Body of pancreas (tissue), 4 donors: ENCODE results near the gene RECQL. TPM values are rescaled to one million over a fixed set of nuclear protein-coding genes. Genes with fewer than 3 reads are reported as not detected.
"Not testable (repeated sequence)": the region's sequence is repeated elsewhere in the genome, so short reads cannot be mapped to it uniquely, and the experiment has no call there.

Experiments
- ATAC-seq: fragments of 150-250 bp; one replicate; pipeline ENCODE4 v1.9.1; 2016
- DNase-seq, 4 donors: peaks; one replicate each; pipeline ENCODE4 v3.0.0-alpha.2; 2019
- H3K27ac ChIP-seq, 4 donors: fragments of 200-600 bp; sonication (generic); 1 replicate in 3 of 4; 2 replicates in 1 of 4; pipeline versions ENCODE4 v1.5.1 to v1.6.1; 2016 to 2019; ENCODE audit warnings: mild to moderate bottlenecking in 1 of 4, mixed read lengths in 1 of 4, moderate library complexity in 1 of 4
- H3K27me3 ChIP-seq, 2 donors: fragments of 200-600 bp; sonication (generic); one replicate each; pipeline ENCODE4 v1.6.0; 2016; ENCODE audit warnings: mild to moderate bottlenecking in 1 of 2
- H3K36me3 ChIP-seq, 2 donors: fragments of 200-600 bp; sonication (generic); replicated peaks in 1 of 2; 2 replicates each; pipeline ENCODE4 v1.5.1; 2016; ENCODE audit warnings: low read depth in 2 of 2; ENCODE audit not compliant: insufficient read depth in 1 of 2
- H3K4me1 ChIP-seq: fragments of 200-600 bp; sonication (generic); one replicate; pipeline ENCODE4 v1.6.0; 2016
- H3K4me3 ChIP-seq, 2 donors: fragments of 200-600 bp; sonication (generic); 1 replicate in 1 of 2; 2 replicates in 1 of 2; pipeline ENCODE4 v1.5.1; 2016 to 2019
- H3K9me3 ChIP-seq, 3 donors: fragments of 200-600 bp; sonication (generic); 1 replicate in 2 of 3; 2 replicates in 1 of 3; pipeline ENCODE4 v1.5.1; 2016
- POLR2A ChIP-seq, 3 donors: fragments of 450-650 bp; IDR thresholded peaks; one replicate each; pipeline ENCODE4 v1.6.1; 2016; ENCODE audit warnings: antibody characterized with exemption in 3 of 3, mild to moderate bottlenecking in 2 of 3
- WGBS, 2 donors: methylation state at CpG; one replicate each; pipeline ENCODE4 v1.1.5; 2017; 5-methylcytosine and 5-hydroxymethylcytosine counted together
- intact Hi-C: fragments of 100-400 bp; cut with DNase I; formaldehyde crosslinking; loops from one replicate; pipeline ENCODE4 v1.15.1; 2023
- total RNA-seq, 2 donors: library from RNA; depleted of rRNA; stranded (reverse); fragments of >200 nt; gene quantifications; one replicate each; pipeline ENCODE4 v1.1.0, GENCODE V29; 2016
- TF ChIP-seq, protein P1 (sequence below), 7 experiments: fragments of 450-650 bp in 4 of 7; fragments of 200-600 bp in 3 of 7; sonication (generic) in 3 of 7; IDR thresholded peaks; one replicate each; pipeline ENCODE4 v1.5.1; 2016 to 2019; ENCODE audit warnings: antibody characterized with exemption in 7 of 7

RECQL gene
- total RNA-seq, 2 donors from 2014 or later = 5.3 to 18.9 TPM

DNA sequence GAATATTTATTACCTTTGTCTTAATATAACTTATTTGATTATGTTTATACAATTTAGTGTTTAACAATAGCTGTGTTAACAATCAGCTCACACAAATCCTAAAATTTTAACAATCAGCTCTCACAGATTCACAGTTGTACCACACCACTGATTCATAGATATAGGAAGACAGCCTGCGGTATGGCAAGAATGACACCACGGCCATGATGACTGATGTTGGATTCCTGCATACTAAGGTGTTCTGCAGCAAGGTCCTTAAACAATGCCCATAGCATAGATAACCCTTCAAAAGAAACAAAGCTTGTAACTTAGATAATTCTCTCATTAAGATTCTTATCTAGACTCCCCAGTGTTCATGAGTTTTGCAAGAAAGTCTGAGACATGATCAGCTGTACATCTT, 67.9 kb downstream of the RECQL start:
- TF ChIP-seq, protein P1, sequence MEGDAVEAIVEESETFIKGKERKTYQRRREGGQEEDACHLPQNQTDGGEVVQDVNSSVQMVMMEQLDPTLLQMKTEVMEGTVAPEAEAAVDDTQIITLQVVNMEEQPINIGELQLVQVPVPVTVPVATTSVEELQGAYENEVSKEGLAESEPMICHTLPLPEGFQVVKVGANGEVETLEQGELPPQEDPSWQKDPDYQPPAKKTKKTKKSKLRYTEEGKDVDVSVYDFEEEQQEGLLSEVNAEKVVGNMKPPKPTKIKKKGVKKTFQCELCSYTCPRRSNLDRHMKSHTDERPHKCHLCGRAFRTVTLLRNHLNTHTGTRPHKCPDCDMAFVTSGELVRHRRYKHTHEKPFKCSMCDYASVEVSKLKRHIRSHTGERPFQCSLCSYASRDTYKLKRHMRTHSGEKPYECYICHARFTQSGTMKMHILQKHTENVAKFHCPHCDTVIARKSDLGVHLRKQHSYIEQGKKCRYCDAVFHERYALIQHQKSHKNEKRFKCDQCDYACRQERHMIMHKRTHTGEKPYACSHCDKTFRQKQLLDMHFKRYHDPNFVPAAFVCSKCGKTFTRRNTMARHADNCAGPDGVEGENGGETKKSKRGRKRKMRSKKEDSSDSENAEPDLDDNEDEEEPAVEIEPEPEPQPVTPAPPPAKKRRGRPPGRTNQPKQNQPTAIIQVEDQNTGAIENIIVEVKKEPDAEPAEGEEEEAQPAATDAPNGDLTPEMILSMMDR (IDR thresholded peaks at IDR 0.05) = no peak
- no peak for TF ChIP-seq POLR2A (IDR thresholded peaks at IDR 0.05)
- 46 to 55% methylated on average over 2 of the region's 2 CpGs for WGBS, 2 donors

DNA sequence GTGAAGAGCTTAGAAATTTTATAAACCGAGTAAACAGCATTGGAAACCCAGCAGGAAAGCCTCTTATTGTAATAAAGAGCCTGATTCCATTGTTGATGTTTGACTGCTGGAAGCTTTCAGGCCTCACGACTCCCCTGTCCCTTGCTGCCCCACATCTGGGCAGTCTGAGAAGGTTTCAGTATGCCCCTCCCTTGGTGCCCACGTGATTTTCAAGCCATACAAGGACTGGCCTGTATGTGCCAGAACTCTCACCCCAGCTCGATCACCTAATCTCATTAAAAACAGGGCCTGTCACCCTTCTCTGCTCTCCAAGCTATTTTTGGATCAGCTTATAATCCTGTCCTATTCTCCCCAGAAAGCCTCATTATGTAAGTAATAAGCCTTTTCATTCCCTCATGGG, 71.4 kb downstream of the RECQL start:
- Histone ChIP-seq H3K9me3 (no peaks in the 10 kb centered on the region), H3K4me3 (no peak overlapping the region), H3K4me1 (no peaks in the 10 kb centered on the region), H3K27me3 (no peaks in the 10 kb centered on the region), H3K36me3 (no peaks in the 10 kb centered on the region), H3K27ac (no peak overlapping the region)
- no peak for ATAC-seq
- WGBS, 2 donors = 54 to 56% methylated on average over 4 of the region's 4 CpGs
- no peak for DNase-seq
- intact Hi-C loops = no loop called here
- no peak for TF ChIP-seq POLR2A (IDR thresholded peaks at IDR 0.05)
- TF ChIP-seq, protein P1 (IDR thresholded peaks at IDR 0.05) = no peak

More for the DNA sequence above, 67.9 kb downstream of the RECQL start:
- no peak for ATAC-seq
- Histone ChIP-seq H3K4me3 (no peak overlapping the region), H3K4me1 (peaks cover under 1% of the 10 kb centered on the region), H3K27me3 (no peaks in the 10 kb centered on the region), H3K36me3 (no peaks in the 10 kb centered on the region), H3K27ac (no peak overlapping the region), H3K9me3 (no peaks in the 10 kb centered on the region)
- DNase-seq = no peak
- intact Hi-C loops = no loop called here

DNA sequence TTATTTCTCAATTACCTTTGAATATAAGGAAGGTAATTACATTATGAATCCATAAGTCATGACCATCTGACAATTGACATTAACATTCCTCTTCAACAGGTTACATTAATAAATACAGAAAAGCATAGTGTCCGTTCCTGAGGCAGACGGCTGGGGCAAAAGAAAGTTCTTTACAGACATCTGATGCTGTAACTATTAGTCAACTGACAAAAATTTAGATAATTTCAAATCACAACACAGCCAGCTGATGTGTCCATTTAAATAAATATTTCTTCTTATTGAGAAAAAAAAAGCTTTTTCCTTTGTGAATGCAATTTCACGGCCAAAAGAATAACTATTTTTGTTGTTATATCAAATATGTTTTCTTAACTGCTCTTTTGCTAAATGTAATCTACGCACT, 73.2 kb downstream of the RECQL start:
- H3K36me3 ChIP-seq = no peaks in the 10 kb centered on the region

DNA sequence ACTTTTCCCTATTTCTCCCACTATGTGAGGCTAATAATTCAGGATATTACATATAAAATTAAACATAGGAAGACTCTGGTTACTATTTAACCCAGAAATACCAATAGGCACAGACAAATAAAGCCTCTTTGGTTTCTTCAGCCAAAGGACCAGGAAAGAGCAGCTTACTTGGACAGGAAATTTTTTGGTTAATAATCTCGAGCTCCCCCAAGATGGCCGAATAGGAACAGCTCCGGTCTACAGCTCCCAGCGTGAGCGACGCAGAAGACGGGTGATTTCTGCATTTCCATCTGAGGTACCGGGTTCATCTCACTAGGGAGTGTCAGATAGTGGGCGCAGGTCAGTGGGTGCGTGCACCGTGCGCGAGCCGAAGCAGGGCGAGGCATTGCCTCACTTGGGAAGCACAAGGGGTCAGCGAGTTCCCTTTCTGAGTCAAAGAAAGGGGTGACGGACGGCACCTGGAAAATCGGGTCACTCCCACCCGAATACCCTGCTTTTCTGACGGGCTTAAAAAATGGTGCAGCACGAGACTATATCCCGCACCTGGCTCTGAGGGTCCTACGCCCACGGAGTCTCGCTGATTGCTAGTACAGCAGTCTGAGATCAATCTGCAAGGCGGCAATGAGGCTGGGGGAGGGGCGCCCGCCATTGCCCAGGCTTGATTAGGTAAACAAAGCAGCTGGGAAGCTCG, 82.3 kb downstream of the RECQL start:
- 80 to 85% methylated on average over 22 to 29 of the region's 30 CpGs for WGBS, 2 donors
- H3K27ac ChIP-seq, ATAC-seq, intact Hi-C loops, DNase-seq, H3K4me1 ChIP-seq, H3K36me3 ChIP-seq, H3K4me3 ChIP-seq, H3K27me3 ChIP-seq, H3K9me3 ChIP-seq: not testable (repeated sequence)

More for the DNA sequence above, 73.2 kb downstream of the RECQL start:
- Histone ChIP-seq H3K9me3 (no peaks in the 10 kb centered on the region), H3K4me1 (no peaks in the 10 kb centered on the region), H3K27me3 (no peaks in the 10 kb centered on the region), H3K27ac (no peak overlapping the region), H3K4me3 (no peak overlapping the region)
- DNase-seq (no peak), ATAC-seq (no peak)
- no peak for TF ChIP-seq POLR2A (IDR thresholded peaks at IDR 0.05)
- TF ChIP-seq, protein P1 (IDR thresholded peaks at IDR 0.05) = no peak
- intact Hi-C loops = no loop called here
- 74 to 76% methylated on average over 4 of the region's 4 CpGs for WGBS, 2 donors

Other genes with a start within 250 kb of the RECQL start
- not detected for gene SLCO1A2, start 166.7 kb downstream of the RECQL start, total RNA-seq
- gene IAPP, start 128.7 kb downstream of the RECQL start, total RNA-seq = 100 to 1,000 TPM in 1 of 2 donors, 1 to 10 TPM in 1; 3.6 to 111 TPM
- 10 to 100 TPM; 12.5 to 12.7 TPM for gene PYROXD1, start 64.0 kb downstream of the RECQL start, total RNA-seq
- 10 to 100 TPM; 16.3 to 18.5 TPM for gene GOLT1B, start 154 bp upstream of the RECQL start, total RNA-seq
- gene SPX, start 24.7 kb upstream of the RECQL start, total RNA-seq = 10 to 100 TPM; 18.5 to 49.5 TPM
- gene GYS2, start 103.2 kb upstream of the RECQL start, total RNA-seq = not detected
- gene LDHB, start 156.2 kb upstream of the RECQL start, total RNA-seq = 100 to 1,000 TPM; 121 to 194 TPM